ENCODE data around the gene CSNK2A2. TPM values are rescaled to one million over a fixed set of nuclear protein-coding genes. Genes with fewer than 3 reads are reported as not detected.

Gene CSNK2A2
- total RNA-seq (2014; rRNA removed; shearing (Covaris generic)) (102 and 112 TPM in 2 replicates), polyA plus RNA-seq (2016; fragmentation: Nextera tagmentation; extraction: Ambion mirVana) (40.5 and 44.7 TPM in 2 replicates)
- long read RNA-seq, partial matches to known transcripts: 0 of 26 reads
- long read RNA-seq, other reads (novel, unspliced or antisense): 26 of 26 reads

DNA sequence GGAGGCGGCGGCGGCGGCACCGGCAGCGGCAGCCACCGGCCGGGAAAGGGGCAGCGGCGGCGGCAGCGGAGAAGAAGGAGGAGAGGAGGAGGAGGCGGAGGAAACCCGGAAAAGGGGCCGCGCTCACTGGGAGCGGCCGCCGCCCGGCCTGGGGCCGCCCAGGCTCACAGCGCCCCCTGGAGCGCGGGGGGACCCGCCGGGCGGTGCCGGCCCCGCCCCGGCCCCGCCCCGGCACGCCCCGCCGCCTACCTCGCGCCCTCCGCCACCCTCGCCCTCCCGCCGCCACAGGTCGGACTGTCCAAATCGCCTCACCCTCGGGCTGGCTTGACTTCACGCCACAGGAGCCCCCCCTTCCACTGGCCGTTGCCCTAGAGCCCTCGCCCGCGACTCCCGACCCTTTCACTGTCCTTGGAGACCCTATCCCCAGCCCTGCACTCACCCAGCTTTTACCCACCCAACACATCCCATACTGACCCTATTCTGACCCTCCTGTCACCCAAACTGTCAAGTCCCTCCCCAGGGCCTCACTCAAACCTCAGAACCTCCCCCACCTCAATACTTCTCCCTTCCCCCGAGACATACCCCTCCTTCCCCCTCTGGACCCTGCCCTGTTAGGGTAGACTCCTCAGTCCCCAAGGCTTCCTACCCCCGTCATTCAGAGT, at the start of gene CSNK2A2:
CSNK2A2 (minus strand) TSS at position 85 of the 662 bp plus-strand sequence. CDS start 370 bp downstream, outside the sequence.
- Histone ChIP-seq H3K4me1 (ENCODE audit: insufficient read depth) (peaks cover 19% of the 10 kb centered on the region), H3K27me3 (ENCODE audit: insufficient read depth) (no peaks in the 10 kb centered on the region), H3K36me3 (ENCODE audit: insufficient read depth) (peaks cover 17% of the 10 kb centered on the region), H3F3A (replicated peaks; ENCODE audit: low read depth) (no peaks in the 10 kb centered on the region), H4K20me1 (replicated peaks; ENCODE audit: insufficient read depth) (peaks cover 12% of the 10 kb centered on the region), H3K4me2 (peak within 1 kb of the TSS; percentile 99), H3K9me2 (ENCODE audit: insufficient read depth) (no peaks in the 10 kb centered on the region), H3K27ac (ENCODE audit: low read depth) (no peak within 1 kb of the TSS), H2AFZ (peak within 1 kb of the TSS; percentile 89), H3K79me2 (replicated peaks; ENCODE audit: insufficient read depth) (peaks cover 42% of the 10 kb centered on the region), H3K4me3 (peak within 1 kb of the TSS; percentile 97)
- TF ChIP-seq POLR2AphosphoS5 (IDR thresholded peaks at IDR 0.05; ENCODE audit: low read depth) (peak; percentile 29; the same call in 1 of the 2 replicates), CTCF (conservative IDR thresholded peaks at IDR 0.05; ENCODE audit: low read depth in 2 of 2) (peak in 1 of 2 experiments; percentile 47; a peak in 1 of 4 replicates), NANOG (IDR thresholded peaks at IDR 0.05; ENCODE audit: borderline replicate concordance) (no peak)
- Mint-ChIP-seq H3K27me3 (ENCODE audit: insufficient read depth, low read depth, poor library complexity) (peaks cover 15% of the 10 kb centered on the region), H3K36me3 (ENCODE audit: low read depth) (peaks cover 34% of the 10 kb centered on the region), H3K4me1 (peaks cover 20% of the 10 kb centered on the region), H3K9me3 (no peaks in the 10 kb centered on the region), H3K27ac (no peak within 1 kb of the TSS), H3K4me3 (peak within 1 kb of the TSS; percentile 86)
- DNase-seq (ENCODE audit: low spot score) (peak; percentile 74), ATAC-seq (peak; percentile 71)

- Histone ChIP-seq H3K4me3 (no peak overlapping the region), H3K27me3 (ENCODE audit: insufficient read depth) (no peaks in the 10 kb centered on the region), H3K4me1 (ENCODE audit: insufficient read depth) (no peaks in the 10 kb centered on the region), H4K20me1 (replicated peaks; ENCODE audit: insufficient read depth) (0 out of 2 replicates have a peak, but pooled peaks cover 2% of the 10 kb centered on the region), H3F3A (replicated peaks; ENCODE audit: low read depth) (no peaks in the 10 kb centered on the region), H3K4me2 (no peak overlapping the region), H2AFZ (0 out of 2 replicates have a peak overlapping the region, but pooled peaks have one; percentile 5), H3K36me3 (ENCODE audit: insufficient read depth) (no peaks in the 10 kb centered on the region), H3K27ac (ENCODE audit: low read depth) (no peak overlapping the region), H3K79me2 (replicated peaks; ENCODE audit: insufficient read depth) (no peaks in the 10 kb centered on the region), H3K9me2 (ENCODE audit: insufficient read depth) (no peaks in the 10 kb centered on the region)
- TF ChIP-seq EZH2phosphoT487 (IDR thresholded peaks at IDR 0.05; ENCODE audit: unreplicated experiment) (no peak), CREB1 (CRISPR knock-in tag; IDR thresholded peaks at IDR 0.05; ENCODE audit: low read depth) (no peak), JUNB (IDR thresholded peaks at IDR 0.05; ENCODE audit: unreplicated experiment) (no peak), POLR2AphosphoS5 (IDR thresholded peaks at IDR 0.05; ENCODE audit: low read depth) (no peak)
- peak; percentile 38 for DNase-seq (ENCODE audit: low spot score)
- H3K36me3 Mint-ChIP-seq (ENCODE audit: low read depth): no peaks in the 10 kb centered on the region
- H3K9me3 Mint-ChIP-seq: no peaks in the 10 kb centered on the region
- peaks cover 3% of the 10 kb centered on the region for H3K27me3 Mint-ChIP-seq (ENCODE audit: insufficient read depth, low read depth, poor library complexity)
- peaks cover 21% of the 10 kb centered on the region for H3K4me1 Mint-ChIP-seq
- peak overlapping the region; percentile 89 for H3K27ac Mint-ChIP-seq
- no peak overlapping the region for H3K4me3 Mint-ChIP-seq
- peak; percentile 82 for ATAC-seq
Measured at GRCh38 chr16:58243528-58244004, 45.7 kb upstream of the CSNK2A2 start.

DNA sequence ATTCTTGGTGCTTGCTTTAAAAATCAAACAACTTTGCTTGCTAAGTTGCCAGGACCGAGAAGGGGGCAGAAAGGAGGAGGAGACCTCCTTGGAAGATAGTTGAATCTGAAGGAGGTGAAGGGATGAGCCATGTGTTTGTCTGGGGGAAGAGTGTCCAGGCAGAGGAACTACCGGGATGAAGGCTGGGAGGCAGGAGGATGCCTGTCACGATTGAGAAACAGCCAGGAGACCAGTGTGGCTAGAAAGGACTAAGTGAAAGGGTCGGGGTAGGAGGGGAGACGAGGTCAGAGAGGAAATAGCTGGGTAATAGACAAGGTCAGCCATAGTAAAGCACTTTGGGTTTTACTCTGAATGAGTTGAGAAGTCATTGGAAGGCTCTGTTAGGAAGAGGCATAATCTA, 38.9 kb upstream of the CSNK2A2 start:
- H3K4me3 Mint-ChIP-seq: peak overlapping the region; percentile 92
- no peaks in the 10 kb centered on the region for H3F3A ChIP-seq (replicated peaks; ENCODE audit: low read depth)
- H3K27me3 ChIP-seq (ENCODE audit: insufficient read depth): no peaks in the 10 kb centered on the region
- peak; percentile 42 for DNase-seq (ENCODE audit: low spot score)
- H2AFZ ChIP-seq: peak overlapping the region; percentile 77
- no peaks in the 10 kb centered on the region for H3K36me3 ChIP-seq (ENCODE audit: insufficient read depth)
- no peak for TF ChIP-seq JUNB (IDR thresholded peaks at IDR 0.05; ENCODE audit: unreplicated experiment)
- H3K27ac ChIP-seq (ENCODE audit: low read depth): no peak overlapping the region
- H3K4me2 ChIP-seq: peak overlapping the region; percentile 83
- H3K79me2 ChIP-seq (replicated peaks; ENCODE audit: insufficient read depth): no peaks in the 10 kb centered on the region
- peaks cover 10% of the 10 kb centered on the region for H3K27me3 Mint-ChIP-seq (ENCODE audit: insufficient read depth, low read depth, poor library complexity)
- peak overlapping the region; percentile 56 for H3K4me3 ChIP-seq
- ATAC-seq: peak; percentile 56
- no peaks in the 10 kb centered on the region for H3K36me3 Mint-ChIP-seq (ENCODE audit: low read depth)
- no peaks in the 10 kb centered on the region for H3K9me3 Mint-ChIP-seq
- H4K20me1 ChIP-seq (replicated peaks; ENCODE audit: insufficient read depth): no peaks in the 10 kb centered on the region
- no peaks in the 10 kb centered on the region for H3K9me2 ChIP-seq (ENCODE audit: insufficient read depth)
- peaks cover 17% of the 10 kb centered on the region for H3K4me1 ChIP-seq (ENCODE audit: insufficient read depth)
- peaks cover 22% of the 10 kb centered on the region for H3K4me1 Mint-ChIP-seq
- no peak overlapping the region for H3K27ac Mint-ChIP-seq
